Ishikawa (cell line): ENCODE data around the gene CFAP54.

Experiments
- CEBPB ChIP-seq: IDR thresholded peaks from 2 replicates; pipeline ENCODE4 v1.6.1; 2012
- EGR1 ChIP-seq: IDR thresholded peaks from 2 replicates; pipeline ENCODE4 v1.6.1; 2012
- EP300 ChIP-seq: IDR thresholded peaks from 2 replicates; pipeline ENCODE4 v1.6.1; 2012; ENCODE audit warnings: borderline replicate concordance
- RAD21 ChIP-seq: IDR thresholded peaks from 2 replicates; pipeline ENCODE4 v1.6.1; 2012; ENCODE audit warnings: low read depth
- YY1 ChIP-seq: IDR thresholded peaks from 2 replicates; pipeline ENCODE4 v1.6.1; 2012; ENCODE audit warnings: low read depth

DNA sequence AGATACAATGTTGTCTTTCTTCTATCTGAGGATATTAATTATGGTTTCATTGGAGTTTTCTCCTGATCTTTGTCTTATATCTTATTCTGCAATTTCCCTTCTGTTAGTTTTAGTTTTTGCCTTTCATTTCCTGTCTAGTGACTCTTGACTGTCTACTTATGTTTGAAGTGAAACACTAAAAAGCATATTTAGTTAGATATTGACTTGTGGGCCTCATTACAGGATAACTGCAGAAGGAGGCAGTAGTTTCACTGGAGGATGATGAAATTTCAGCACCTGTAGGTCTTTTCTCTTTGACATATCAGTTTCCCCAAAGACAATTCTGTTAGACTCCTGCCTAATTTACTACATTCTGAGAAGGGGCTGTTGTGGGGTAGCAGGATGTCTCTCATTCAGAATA lies 320.1 kb downstream of the CFAP54 start:
- no peak for TF ChIP-seq CEBPB
- no peak for TF ChIP-seq YY1
- no peak for TF ChIP-seq RAD21
- TF ChIP-seq EP300 = no peak
- TF ChIP-seq EGR1 = no peak
